GM18909 (cell line): ENCODE measurements around the gene SLC34A3.

Source experiments
- ATAC-seq: cut with Tn5 transposase; IDR thresholded peaks from one replicate; pipeline ENCODE4 v1.9.1; 2021; ENCODE audit warnings: mild to moderate bottlenecking; ENCODE audit not compliant: unreplicated experiment, poor library complexity

SLC34A3 gene

DNA sequence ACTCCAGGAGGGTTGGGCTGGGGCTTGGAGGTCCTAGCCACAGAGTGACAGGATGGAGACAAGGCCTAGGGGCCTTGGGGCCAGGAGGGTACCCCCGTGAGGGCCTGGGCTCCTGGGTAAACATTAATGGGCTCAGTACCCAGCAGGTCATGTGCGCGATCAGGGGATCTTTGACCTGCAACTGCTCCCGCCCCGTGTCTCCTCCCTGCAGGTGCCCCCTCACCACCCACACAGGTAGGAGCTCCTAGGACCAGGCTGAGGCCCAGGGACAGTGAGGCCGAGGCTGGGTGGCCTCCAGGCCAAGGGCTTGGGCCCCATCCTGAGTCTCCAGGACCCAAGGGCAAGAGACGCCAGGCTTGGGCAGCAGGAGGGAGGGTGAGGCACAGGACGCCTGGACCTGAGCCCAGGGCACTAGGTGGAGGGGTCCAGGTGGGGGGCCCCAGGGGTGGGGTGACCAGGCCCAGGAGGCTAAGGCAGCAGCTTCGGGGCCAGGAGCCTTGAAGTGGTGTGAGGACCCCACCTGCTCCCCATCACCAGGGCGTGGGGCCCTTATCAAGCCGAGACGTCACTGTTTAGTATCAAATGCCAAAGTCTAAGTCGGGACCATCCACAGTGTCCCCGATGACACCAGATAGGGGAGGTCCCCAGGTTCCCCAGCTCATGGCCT, at the start of gene SLC34A3:
Gene SLC34A3, plus strand, starts transcription at position 197 of the 667 bp plus-strand sequence. CDS start 802 bp downstream, outside the sequence.
- no peak for ATAC-seq

DNA sequence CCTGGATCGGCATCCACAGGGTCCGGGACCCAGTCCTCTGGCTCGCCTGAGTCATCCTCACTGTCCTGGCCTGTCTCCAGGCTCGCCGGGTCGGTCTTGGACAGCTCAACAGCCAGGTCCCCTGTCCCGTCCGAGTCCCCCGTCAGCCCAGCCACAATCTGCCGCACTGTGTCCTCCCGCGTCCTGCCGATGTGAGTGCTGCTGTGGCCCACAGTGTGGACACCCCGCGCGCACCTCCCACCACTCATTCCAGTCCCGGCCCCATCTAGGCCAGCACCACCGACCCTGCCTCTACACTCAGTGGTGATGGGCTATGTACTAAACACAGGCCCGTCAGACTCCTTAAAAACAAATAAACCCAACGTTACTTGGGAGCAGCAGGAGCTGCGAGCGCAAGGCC, 49.0 kb upstream of the SLC34A3 start:
- ATAC-seq, result no peak

DNA sequence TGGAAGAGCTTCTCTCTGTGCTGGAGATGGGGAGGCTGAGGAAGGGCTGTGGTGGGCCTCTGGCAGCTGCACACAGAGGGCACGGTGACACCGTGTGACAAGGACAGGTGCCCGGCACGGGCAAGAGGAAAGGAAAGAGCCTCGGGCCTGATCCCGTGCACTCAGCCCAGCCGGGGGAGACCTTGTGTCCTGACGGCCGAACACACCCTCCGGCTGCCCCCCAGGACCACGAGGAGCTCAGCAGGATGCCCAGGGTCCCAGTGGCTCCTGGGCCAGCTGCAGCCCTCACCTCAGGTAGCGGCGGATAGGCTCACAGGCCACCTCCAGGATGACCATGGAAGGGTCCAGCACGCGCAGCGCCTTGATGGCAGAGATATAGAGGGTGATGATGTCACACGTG, 47.9 kb upstream of the SLC34A3 start:
- no peak for ATAC-seq

DNA sequence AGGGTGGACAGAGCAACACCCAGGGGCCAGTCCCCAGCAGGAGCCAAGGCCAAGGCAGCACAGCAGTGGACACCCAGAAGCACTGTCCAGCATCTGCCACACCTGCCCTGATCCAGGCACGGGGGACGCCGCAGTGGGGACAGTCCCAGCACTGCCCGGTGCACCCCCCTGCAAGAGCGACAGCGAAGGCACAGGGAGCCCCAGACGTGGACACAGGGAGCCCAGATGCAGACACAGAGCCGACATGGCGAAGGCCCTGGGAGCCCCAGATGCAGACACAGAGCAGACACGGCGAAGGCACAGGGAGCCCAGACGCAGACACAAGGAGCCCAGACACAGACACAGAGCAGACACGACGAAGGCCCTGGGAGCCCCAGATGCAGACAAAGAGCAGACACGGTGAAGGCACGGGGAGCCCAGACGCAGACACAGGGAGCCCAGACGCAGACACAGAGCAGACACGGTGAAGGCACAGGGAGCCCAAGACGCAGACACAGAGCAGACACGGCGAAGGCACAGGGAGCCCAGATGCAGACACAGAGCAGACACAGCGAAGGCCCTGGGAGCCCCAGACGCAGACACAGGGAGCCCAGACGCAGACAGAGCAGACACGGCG, 46.6 kb upstream of the SLC34A3 start:
- no peak for ATAC-seq

DNA sequence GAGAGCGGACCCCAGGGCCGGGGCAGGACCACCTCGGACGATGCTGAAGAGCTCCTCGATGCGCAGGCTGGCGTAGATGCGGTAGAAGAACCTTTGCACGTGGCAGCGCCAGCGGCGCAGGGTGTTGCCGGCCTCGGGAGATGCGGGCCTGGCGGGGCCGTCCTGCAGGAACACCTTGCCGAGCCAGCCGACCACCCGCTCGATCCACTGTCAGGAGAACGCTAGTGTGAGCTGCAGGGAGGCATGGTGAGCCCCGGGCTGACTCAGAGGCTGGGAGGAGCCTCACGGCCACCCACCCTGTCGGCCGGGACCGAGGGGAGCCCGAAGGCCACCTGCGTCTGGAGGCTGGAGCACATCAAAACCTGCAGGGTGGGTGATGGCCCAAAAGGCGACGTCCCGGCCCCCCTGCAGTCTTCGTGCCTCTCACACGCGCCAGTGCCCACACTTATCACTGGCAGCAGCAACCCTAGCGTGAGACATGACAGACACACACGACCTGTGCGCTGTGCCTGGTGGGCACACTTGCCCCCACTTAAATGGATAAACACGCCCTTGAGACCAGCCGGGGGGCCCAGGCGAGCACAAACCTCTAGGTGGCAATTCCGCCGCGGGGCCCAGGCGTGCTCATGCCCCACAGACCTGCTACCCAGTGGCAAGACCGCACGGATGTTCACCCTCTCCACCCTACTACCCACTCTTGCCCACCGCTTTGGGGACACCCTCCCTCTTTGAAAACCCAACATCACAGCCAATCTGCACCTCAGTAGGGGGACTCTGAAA, 45.6 kb upstream of the SLC34A3 start:
- no peak for ATAC-seq

DNA sequence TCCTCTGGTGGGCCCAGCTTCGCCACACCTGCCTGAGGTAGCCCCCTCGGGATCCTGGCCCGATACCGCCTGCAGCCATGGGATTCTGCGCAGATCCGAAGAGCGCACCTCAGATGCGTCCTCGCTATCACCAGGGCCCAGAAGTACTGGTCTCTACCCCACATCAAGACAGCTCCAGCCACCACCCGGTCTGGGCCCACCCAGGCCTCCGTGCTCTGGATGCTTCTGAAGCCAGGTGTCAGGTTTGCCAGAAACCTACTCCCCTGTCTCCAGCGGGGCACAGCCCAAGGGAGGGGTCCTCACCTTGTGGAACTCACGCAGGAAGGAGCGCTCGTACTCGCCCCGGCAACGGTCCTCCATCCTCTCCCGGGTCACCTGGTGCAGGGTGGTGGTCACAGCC, 44.8 kb upstream of the SLC34A3 start:
- no peak for ATAC-seq

DNA sequence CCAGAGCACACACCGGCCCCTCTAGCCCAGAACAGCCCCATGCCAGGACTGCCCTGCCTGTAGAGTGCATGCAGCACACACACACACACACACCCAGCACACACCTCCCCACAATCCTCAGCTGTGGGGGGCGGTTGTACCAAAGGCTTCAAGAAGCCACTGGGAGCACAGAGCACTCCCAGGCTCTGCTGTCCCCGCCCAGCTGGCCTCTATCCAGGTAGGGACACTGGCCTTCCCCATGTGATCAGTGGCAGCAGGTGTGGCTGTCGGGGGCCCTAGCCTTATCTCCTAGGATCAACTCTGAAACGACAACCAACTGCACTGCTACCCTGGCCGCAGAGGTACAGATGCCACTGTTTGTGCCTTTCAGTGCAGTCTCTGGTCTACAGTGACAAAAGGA, 44.3 kb upstream of the SLC34A3 start:
- ATAC-seq, result no peak

DNA sequence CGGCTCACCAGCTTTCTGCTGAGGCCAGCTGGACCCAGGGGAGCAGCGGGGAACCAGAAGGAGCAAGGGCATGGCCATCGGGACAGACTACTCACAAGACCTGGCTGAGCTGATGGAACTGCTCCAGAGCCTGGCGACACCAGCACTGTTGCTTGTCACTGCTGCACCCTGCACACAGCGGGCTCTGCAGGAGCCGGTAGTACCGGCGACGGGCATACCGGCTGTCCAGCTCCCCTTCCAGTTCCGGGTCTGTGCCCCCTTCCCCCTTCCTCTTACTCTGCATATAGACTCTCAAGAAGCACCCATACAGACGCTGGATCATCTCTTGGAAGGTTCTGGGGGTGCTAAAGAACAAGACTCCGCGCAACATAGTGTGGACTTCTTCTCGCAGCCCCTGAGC, 43.3 kb upstream of the SLC34A3 start:
- no peak for ATAC-seq

DNA sequence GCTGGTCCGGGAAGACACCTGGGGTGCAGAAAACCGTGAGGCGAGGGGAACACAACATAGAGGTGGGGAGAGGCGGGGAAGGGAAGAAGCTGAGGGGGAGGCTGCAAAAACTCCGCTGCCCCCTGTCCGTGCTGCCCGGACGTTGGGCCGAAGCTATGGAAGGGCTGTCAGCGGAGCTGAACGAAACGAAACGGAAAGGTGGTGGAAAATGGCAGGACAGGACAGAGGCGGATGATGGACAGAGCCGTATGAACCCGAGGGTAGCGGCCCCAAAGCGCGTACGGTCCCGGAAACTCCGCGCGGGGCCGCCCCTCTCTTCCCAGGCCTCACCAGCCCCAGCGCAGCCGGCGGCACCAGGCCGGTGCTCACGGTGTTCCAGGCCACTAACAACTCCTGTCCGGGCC, 42.6 kb upstream of the SLC34A3 start:
- no peak for ATAC-seq

DNA sequence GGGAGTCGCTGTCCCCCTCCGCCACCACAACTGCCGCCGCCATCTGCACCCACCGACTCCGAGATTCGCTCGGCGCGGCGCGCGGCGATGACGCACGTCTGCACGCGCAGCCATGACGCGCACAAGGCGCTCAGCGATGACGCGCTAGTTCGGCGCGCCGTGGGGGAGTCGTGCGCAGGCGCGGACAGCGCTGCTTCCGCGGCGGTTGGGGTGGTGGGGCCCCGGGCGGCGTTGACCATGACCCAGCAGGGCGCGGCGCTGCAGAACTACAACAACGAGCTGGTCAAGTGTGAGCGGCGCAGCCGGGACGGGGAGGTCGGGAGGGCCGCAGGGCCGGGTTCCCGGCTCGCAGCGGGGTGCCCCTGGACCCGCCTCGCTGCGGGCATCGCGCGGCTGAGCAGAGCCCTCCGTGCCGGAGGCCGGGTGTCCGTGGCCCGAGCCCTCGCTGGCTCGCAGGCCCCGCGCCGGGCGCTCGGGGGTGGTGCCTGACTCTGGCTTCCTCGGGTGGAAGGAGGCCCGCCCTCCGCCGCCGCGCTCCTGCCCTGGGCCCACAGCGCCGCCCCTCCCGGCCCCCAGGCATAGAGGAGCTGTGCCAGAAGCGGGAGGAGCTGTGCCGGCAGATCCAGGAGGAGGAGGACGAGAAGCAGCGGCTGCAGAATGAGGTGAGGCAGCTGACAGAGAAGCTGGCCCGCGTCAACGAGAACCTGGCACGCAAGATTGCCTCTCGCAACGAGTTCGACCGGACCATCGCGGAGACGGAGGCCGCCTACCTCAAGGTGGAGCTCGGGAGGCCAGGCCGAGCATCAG, 42.0 kb upstream of the SLC34A3 start, which contains the start of the genes ANAPC2 and SSNA1:
Gene ANAPC2, minus strand, starts transcription at position 71 of the 807 bp plus-strand sequence. Its CDS starts 28 bp downstream, at position 43.
Gene SSNA1, plus strand, starts transcription at position 187 of the 807 bp plus-strand sequence. Its CDS starts 51 bp downstream, at position 238.
- peak; percentile 74 for ATAC-seq

DNA sequence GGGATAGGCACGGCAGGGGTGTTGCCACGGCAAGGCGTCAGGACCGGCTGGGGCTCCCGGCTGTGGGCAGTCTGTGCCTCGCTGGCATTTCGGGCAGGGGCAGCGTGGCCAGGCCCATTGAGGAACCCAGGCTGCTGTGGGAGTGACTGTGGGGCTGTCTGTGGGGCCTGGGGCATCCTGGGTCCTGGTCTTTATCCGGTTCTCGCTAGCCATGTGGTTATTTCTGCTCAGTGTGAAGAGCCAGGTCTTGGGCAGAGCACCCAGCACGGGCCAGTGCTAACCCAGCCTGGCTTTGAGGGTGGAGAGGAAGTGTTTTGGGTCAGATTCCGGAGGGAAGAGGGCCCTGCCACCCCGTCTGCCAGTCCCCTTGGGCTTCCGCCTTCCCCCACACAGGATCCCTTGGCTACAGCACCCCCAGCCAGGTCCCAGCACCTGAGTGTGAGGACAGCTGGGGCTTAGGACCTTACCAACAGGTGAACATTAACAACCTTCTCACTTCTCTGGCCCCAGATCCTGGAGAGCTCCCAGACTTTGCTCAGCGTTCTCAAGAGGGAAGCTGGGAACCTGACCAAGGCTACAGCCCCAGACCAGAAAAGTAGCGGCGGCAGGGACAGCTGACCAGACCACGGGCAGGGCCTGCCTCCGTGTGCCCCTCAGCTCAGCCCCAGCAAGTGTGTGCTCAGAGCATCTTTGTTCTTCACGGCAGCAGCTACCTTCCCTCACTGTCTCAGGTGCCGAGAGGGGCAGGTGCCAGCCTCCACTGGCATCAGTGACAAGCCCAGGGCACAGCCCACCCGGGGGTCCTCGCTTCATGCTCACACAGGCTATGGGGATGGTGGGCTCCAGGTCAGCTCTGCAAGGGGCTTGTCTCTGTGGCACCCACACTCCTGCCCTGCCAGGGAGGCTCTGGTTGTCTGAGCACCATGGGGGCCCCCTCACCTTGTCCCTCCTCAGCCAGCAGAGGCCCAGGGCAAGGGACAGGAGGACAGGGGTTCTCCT, 41.1 kb upstream of the SLC34A3 start:
- ATAC-seq, result peak; percentile 1

DNA sequence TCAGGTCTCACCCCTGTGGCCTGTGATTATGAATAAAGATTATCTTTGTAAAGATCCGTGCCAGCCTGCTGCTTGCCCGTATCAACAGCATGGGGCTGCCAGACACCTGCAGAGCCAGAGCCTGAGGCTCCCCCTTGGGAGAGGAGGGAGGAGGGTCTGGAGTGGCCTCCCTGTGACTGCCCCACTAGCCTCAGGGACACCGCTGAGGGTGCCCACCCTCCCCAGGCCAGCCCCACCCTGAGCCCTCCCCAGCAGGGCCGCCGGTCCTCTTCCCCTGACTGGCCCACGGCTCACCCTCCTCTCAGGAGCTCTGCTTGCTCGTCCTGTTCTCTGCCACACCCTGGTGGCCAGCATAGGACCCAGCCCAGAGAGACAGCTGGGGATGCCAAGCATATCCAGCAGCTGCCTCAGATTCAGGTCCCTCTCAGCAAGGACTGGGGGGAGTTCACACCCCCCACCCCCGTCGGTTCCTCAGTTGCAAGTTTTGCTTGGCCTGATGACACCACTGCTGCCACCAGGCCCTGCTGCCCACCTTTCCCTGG, 40.3 kb upstream of the SLC34A3 start:
- ATAC-seq, result no peak

DNA sequence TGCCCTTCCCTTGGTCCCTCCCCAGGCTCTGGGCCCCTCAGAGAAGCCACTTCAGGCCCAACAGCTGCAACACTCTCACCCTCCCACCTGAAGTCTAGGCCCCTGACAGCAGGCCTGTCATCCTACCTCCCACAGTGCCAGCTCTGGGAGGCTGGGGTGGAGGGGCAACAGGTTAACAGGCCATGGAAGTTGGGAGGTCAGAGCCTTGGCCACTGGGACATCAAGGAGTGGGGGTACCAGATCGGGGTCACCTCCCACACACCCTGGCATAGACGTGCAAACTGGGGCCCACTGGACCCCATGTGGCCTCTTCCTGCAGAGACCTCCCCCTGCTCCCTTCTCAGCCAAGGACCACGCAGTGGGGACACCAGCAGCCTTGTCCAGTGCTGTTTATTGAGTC, 39.5 kb upstream of the SLC34A3 start:
- no peak for ATAC-seq

DNA sequence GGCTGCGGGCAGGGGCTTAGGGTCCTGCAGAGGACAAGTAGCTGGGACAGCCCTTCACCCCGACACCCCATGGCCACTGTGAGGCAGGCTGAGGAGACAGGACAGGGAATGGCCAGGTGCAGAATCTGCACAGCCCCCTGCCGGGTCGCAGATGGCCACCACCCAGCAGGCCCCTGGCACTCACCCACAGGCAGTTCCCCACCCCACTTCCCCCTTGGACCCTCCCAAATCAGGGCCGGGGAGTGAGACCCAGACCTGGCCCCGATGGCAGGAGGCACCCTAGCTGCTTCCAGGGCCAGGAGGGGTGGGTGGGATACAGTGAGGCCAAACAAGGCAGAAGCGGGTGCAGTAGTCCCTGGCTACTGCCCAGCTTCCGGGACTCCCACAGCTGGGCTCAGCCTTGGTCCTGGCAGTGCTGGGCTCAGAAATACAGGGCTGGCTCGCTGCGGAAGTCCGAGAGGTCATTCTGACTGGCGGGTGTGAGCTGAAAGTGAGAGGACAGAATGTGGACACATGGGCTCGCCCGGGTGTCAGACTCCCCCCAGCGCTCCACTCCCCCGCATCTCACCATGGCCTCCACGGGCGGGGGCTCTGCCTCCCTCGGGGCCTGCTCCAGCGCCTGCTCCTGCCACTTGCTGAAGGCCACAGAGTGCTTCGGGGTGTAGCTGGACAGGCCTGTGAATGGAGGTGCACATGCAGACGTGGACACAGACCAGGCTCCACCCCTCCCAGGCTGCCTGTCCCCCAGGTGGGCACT, 38.8 kb upstream of the SLC34A3 start:
- ATAC-seq, result no peak

DNA sequence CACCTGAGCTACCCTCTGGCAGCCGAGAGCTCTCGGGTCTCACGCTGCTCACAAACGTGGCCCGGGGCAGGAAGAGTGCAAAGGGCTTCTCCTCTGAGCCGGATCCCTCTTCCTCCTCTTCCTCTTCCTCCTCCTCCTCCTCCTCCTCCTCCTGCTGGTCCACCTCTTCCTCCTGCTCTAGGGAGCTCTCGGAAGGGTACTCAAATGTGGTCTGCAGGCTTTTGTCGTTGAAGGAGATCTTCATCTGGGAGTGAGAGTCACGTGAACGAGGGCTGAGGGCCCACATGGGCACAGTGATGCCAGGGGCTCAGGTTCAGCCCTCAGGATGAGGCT, 38.3 kb upstream of the SLC34A3 start:
- ATAC-seq, result no peak

DNA sequence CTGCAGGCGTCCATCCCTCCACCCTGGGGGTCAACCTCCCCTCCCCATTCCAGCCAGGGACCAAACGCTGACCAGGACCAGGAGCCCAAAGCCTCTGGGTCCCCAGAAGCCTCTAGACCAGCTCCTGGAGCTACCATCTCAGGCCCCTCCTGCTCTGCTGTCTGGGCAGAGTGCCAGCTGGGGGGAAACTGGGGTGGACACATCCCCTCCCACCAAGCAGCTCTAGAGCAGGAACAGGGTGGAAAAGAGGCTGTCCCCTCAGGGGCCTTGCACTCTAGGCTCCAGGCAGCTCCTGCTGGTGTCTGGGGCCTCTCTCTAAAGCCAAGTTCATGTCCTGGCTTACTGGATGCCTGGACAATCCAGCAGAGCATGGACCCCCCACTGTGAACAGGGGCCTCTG, 37.8 kb upstream of the SLC34A3 start:
- no peak for ATAC-seq

DNA sequence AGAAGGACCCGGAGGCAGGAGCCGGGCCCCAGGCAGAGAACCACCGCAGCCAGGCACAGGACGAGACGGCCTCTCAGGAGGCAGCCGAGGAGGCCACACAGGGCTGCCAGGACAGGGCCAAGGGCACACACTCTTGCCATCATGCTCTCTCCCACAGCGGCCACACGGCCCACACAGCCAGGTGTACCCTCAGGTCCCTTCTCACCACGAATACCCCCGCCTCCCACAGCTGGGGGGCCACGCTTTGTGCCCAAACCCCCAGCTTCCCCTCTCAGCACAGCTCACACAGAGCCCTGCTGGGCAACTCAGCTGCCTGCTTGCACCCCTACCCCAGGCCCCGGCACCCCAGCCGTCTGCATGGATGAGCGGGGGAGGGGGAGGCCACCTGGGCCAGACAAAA, 36.9 kb upstream of the SLC34A3 start:
- ATAC-seq, result no peak

DNA sequence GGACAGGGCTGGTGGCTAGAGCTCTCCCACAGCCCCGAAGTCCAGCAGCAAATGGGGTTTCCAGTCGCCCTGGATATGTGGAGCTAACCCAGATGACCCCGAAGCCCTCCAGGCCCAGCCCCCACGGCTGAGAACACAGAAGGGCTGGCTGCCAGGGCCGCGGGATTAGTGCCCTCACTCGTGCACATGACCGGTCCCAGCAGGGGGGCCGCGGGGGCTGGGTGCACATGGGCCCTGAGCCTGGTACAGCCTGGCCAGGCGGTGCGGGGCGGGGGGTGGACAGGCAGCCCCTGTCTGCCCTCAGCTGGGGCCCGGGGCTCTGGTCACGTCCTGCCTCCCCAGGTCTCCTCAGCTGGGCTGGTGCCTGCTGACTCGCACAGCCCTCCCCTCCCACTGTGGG, 36.3 kb upstream of the SLC34A3 start:
- ATAC-seq, result no peak
